GM21526 (cell line): ENCODE measurements around the gene RPP30.
"Not testable (repeated sequence)": the region's sequence is repeated elsewhere in the genome, so short reads cannot be mapped to it uniquely, and the experiment has no call there.

ENCODE experiments used
- ATAC-seq: cut with Tn5 transposase; IDR thresholded peaks from one replicate; pipeline ENCODE4 v1.9.1; 2021; ENCODE audit warnings: moderate library complexity; ENCODE audit not compliant: unreplicated experiment, low FRiP score

RPP30 gene

DNA sequence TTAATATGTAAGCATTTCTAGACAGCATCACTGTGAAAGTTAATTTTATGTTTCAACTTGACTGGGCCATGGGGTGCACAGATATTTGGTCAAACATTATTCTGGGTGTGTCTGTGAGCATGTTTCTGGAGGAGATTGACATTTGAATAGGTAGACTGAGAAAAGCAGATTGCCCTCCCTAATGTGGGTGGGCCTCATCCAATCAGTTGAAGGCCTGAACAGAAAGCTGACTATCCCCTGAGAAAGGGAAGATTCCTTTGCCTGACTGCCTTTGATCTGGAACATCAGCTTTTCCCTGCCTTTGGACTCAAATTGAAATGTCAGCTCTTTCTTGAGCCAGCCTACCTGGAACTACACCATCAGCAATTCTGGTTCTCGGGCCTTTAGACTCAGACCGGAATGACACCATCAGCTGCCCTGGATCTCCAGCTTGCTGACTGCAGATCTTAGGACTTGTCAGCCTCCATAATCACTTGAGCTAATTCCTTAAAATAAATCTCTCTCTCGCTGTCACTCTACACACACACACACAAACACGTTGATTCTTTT is 5.7 kb upstream of the RPP30 start:
- ATAC-seq: no peak

DNA sequence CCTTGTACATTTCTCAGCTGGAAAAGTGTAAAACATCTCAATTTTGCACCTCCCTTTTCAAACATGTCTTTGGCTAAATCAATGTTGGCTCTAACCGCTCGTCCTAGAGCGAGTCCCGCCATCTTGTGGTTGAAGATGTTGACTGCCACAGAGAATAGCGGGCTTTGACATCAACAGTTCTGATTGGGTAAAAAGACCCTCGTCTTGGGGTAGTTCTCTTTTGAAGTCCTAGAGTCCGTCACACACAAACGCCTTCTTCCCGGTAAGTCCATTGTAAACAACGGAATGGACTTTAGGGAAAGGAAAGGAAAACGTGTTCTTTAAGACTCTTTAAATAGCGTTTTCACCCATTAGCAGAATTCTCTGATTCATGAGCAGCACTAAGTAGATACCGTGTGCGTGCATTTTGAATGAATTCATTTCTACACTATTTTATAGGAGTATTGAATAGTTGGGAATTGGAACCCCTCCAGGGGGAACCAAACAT is 452 bp upstream of the RPP30 start:
- ATAC-seq: peak; percentile 51

DNA sequence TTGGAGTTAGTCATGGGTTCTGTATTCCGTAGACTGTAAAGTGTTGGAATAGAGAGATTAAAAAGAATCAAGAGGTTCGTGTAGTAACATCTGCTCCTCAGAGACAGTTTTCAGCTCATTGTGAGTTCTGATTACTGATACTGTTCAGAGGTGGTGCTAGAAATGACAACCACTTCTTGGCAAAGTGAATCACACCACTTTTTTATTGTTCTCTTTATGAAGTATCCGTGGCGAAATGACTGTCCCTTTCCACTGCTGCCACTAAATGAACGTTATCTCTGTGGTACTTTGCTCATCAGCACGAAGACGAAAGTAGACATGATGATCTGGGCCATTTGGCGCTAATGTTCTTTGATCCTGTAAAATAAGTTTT is 860 bp downstream of the RPP30 start:
- no peak for ATAC-seq

DNA sequence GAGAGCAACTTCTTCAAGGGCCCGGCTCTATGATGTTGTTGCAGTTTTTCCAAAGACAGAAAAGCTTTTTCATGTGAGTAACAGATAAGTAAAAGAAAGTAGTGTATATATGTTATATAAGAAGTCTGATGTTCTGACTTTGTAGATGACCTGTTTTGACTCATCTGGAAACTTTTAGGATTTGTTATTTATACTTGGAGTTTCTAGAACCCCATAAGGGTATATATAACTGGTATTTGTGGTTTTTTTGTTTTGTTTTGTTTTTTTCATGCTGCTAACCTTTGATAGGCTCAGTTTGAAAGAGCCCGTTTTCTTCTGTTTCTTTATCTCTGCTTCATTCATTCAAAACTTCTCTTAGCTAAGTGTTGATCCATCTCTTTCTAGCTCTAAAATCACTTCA is 7.3 kb downstream of the RPP30 start:
- no peak for ATAC-seq

DNA sequence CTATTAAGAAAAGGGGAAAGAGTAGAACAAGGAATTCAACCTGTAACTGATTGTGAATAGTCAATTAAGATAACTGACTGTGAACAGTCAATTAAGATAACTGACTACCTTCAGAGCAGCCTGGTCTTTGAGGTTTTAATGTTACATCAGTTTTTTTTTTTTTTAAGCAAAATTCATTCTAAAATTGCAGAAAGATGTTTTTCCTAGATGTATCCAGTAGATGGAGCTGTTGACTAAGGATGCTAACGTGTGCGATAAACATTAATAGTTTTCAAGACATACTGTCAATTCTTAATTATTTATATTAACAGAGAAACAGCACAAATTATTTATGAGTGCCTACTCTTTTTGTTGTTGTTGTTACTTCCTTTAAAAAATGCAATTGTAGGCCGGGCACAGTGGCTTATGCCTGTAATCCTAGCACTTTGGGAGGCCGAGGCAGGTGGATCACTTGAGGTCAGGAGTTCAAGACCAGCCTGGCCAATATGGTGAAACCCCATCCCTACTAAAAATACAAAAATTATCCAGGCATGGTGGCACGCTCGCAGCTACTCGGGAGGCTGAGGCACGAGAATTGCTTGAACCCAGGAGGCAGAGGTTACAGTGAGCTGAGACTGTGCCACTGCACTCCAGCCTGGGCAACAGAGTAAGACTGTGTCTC is 8.4 kb downstream of the RPP30 start:
- not testable (repeated sequence) for ATAC-seq

DNA sequence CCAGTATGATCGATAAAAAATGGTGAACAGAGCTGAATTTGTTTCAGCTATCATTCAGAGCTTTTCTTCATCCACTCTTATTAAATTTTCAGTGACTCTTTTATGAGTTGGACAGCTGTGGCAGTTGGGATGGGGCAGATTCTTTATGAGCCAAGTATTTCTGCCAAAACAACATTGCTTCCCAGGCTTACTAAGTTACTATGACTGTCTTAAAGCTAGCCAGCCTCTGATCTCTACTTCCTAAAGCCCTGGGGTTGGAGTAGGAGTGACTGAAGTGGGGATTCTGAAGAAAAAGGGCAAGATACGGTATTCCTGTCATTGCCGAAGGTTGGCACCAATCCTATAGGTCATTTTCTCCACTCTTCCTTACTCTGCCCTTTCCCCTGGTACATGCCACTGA is 12.7 kb downstream of the RPP30 start:
- ATAC-seq: no peak

DNA sequence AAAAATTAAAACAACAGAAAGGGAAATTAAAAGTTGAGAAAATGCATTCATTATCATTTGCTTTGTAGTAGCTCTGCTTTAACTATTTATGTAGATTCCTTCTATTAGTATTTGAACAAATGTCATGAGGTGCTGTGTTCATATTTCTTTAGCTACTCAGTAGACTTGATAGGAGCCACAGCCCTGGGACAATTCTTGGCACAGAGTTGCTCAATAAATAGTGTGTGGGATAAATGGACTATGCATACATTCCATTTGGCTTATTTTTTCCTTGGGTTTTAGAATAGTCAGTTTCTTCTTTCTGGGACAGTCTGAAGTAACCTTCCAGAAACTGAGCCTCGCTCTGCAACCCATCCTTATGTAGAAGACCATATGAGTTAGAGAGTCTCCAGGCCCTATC is 13.4 kb downstream of the RPP30 start:
- no peak for ATAC-seq

DNA sequence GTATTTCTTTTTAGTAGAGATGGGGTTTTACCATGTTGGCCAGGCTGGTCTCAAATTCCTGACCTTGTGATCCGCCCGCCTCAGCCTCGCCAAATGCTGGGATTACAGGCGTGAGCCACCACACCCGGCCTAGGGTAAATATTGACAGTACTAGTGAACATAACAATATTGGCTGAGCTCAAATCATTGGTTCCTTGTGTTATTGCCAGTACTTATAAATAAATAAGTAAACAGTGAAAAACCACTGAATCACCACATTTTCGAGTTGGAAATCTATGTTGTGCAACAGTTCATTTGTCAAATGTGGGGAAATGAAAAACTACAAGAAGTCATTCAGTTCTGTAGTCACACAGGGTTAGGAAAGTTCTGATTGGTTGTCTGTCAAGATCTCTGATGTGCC is 15.8 kb downstream of the RPP30 start:
- no peak for ATAC-seq

DNA sequence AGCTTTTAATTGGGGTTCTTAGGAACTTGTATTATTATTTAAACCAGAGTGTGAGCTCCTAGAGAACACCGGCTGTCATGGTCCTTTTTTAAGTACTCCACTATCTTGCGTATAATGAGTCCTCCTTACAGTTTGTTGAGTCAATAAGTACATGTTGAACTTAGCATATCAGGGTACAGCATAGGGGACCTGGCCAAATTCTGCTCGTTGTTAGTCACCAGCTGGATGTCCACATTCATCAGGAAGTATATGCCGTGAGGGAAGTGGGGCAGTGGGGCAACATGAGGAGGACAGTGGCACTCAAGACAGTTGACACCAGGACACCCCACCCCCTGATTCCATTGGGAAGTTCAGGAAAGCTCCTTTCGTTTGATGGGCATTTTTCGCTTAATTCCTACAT is 16.6 kb downstream of the RPP30 start:
- no peak for ATAC-seq

DNA sequence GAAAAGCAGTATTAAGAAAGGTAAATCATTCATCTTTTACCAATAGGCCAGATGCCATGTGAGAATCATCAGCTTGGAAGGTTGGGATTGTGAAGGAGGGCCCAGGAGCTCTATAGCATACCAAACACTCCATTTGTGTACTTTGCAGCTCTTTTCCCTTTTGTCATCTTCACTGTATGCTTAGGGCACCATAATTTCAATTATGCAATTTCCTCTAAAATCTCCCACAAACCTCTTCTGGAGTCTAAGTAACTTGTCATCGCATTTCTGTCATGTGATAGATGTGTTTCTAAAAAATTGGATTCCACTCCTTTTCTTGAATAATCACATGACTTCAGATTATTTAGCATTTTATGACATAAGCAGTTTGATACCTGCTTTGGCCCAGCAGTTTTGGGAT is 17.9 kb downstream of the RPP30 start:
- ATAC-seq: no peak

DNA sequence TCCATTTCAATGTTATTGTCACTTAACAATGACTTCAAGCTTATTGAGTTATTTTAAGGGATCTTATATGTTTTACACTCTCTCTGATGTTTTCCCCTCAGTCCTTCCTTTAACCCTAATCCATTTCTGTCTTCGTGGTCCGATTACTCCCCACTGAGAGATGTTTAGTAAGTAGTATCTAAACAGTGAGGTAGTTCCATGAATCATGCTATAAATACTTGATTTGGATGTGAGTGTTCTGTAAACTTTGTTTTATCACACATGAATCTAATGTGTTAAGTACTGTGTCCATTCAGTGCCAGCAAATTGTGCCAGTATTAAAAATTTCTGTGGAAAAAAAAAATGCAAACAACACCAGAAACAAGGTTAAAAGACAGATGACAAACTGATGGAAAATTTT is 18.6 kb downstream of the RPP30 start:
- no peak for ATAC-seq

DNA sequence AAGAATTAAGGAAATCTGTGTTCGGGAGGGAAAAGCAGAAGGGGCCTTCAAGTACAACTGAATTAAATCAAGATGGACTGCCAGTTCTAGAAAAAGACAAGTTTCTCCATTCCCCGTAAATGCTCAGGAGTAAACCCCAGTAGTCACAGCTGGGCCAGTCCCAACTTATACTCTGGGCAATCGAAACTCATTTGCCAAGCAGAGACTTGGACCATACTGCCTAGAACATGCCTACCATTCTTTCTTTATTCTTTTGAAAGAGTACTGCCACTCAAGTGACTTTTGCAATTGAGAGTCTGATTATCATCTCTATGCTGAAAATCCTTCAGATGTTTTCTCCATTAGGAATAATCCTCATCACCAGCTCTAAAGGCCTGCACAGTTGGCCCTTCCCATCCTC is 21.4 kb downstream of the RPP30 start:
- ATAC-seq: no peak

DNA sequence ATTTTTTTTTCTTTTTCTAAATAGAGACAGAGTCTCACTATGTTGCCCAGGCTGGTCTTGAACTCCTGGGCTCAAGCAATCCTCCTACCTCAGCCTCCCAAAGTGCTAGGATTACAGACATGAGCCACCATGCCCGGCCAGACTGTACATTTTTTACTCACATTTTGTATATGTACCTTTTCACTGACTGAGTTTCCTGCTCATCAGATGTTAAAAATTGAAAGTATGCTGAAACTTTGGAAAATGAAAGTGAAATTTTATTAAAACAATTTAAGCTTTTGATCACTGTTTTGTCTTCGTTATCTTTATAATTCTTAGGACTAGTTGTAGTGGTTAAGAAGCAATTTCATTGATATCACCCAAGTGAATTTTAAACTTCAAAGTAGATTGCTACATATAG is 25.1 kb downstream of the RPP30 start:
- ATAC-seq: not testable (repeated sequence)

DNA sequence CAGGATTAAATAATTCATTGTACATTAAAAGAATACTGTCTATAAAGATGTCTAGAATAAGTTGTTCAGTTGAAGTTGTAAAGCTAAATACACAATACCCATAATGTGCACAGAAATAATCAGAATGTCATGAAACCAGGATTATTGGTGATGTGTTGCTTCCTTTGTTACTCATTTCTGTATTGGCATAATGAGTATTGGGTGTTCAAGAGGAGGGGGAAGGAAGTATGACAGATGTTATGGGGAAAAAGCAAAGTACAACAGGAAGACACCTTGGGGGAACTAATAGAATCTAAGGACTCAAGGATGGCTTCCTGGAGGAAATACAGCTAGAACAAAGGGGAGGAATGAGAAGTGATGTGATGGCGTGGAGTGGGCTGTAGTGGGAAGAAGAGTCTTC is 34.2 kb downstream of the RPP30 start:
- ATAC-seq: no peak

DNA sequence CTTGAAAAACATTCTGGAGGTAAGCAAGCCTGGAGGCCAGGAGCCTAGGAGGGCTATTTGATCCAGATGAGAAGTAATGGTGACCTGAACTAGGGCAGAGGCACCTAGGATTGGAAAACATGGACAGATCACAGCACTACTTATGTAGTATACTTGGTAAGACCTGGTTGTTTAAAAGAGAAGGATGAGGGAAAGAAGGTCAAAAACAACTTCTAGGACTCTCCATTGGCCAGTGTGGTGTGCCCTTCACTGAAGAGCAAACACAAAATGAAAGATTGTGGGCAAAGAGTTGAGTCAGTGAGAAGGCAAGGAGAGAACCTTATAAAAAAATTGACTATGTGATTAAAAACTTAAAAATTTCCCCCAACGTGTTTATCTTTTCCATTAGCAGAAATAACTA is 34.8 kb downstream of the RPP30 start:
- ATAC-seq: no peak

DNA sequence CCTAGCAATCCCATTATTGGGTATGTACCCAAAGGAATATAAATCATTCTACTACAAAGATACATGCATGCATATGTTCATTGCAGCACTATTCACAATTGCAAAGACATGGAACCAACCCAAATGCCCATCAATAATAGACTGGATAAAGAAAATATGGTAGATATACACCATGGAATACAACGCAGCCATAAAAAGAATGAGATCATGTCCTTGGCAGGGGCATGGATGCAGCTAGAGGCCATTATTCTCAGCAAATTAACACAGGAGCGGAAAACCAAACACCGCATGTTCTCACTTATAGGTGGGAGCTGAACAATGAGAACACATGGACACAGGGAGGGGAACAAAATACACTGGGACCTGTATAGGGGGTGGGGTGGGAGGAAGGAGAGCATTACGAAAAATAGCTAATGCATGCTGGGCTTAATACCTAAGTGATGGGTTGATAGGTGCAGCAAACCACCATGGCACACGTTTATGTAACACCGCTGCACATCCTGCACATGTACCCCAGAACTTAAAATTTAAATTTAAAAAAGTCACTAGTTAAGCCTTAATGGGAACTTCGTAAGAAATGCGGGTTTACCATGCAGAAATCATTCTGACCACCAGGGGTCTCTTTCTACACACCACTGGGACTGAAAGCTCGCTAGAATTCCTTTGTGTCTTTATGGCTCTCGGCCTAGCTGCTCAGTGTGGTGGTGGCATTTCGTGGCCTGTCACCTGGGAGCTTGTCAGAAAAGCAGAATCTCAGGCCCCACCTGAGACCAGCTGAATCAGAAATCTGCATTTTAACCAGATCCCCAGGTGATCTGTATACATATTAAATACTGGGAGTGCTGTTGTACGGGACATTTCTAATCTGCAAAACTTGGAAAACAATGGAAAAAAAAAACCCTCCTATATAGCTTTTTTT is 39.6 kb downstream of the RPP30 start:
- peak; percentile 82 for ATAC-seq

DNA sequence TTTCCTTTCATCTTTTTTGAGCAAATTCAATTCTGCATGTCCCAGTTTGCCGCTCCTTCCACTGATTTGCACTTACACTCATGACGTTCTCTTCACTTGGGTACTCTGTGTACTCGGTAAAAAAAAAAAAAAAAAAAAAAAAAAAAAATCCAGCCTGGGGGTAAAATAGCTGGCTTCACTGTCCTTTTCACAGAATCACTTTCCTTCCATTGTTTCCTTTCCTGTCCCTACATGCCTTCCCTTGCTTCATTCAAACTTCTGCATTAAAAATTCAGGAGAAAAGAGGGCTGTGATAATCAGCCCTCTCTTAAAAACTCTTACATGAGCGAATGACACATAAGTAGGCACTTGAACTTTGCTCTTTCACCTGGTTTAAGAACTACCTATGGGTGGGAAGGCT is 40.4 kb downstream of the RPP30 start:
- no peak for ATAC-seq

DNA sequence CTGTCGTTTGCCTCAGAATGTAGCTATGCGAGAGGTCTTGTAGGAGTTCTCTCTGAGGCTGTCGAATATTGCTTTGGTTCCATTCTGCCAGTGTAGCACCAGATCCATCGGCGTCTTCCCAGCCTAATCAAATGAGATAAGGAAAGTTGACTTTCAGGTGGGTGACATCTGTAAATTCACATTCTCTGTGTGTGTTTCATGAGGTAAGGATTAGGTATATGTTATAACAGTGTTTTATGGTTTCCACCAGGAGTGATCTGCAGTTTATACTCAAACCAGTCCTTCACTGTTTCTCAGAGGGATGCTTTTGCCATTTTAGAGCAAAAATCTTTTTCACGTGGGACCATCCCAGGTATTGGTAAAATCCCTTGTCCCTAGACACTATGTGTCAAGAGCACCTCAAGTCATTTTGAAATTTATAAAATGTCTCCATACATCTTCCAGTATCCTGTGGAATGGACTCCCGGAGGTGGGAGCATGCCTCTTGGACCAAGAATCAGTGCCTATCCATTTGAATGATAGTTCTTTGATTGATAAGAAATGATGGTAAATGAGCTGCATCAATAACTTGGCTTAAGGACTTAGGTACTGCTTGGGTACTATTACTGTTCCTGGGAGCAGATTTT is 41.2 kb downstream of the RPP30 start:
- ATAC-seq: no peak

DNA sequence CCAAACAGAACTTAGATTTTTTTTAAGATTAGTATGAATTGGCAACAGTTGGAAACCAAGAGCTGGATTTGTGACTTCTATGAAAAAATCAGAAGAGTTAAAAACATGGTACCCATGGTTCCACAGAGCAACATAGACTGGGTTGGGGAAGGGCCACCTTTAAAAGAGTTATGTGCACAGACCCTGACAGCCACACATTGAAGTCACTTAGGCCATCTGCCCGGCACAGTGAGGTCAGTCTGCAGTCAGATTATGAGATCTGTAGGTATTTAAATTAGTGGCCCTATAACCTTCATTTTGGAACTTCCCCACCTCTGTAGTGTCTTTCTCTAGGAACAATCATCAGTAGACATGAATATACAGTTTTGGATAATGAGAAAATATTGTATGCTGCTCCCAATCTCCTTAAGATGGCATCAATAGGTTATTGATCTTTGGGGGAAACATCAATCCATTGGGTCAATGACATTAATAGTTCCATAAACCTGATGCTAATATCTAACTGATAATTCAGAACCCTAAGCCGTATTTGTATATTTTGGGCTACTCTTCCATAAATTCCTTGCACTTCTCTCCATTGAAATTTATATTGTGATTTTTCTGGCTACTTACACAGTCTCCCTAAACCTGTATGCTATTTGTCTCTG is 42.1 kb downstream of the RPP30 start:
- no peak for ATAC-seq

DNA sequence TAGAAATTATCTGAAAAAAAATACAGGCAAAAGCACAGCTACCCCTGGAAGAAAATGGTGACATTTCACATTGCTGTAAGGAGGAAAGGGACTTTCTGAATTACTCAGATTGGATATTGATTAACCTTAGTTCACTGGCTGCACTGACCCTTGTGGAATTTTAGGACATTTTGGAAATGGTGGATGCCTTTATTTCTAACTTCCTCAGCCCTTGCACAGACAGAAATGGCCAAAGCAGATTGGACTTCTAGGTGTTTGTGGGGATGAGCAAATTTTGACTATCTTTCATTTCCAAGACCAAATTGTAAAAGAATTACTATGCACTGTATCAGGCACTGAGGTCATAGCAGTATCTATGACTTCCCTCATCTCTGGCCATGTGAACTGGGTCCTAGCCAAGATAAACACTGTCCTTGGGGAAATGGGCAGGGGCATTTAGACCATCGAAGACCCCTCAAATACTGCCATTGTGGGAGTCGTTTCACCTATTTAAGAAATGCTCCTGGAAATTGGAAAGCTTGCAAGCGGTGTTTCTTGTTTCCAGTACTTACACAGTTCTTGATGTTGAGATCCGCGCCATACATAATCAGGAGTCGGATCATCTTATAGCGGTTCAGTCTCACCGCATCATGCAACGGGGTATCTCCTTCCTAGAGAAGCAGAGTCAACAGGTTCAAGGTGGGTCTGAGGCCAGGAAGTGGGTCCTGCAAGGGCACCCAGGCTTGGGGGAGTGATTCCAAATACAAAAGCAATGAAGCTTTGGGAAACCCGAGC is 43.4 kb downstream of the RPP30 start:
- no peak for ATAC-seq
